Mammary epithelial cell (primary cell): ENCODE results near the gene TAB3.

Experiments
- CTCF ChIP-seq, 2 donors: IDR thresholded peaks in 1 of 2; conservative IDR thresholded peaks in 1 of 2; 2 replicates each; pipeline ENCODE4 v1.5.1; 2011 to 2012; ENCODE audit warnings: inconsistent platforms in 2 of 2, low read length in 2 of 2, mild to moderate bottlenecking in 2 of 2, control low read depth in 1 of 2, low read depth in 1 of 2; ENCODE audit not compliant: insufficient read depth in 1 of 2; ENCODE audit errors: extremely low read depth in 1 of 2
- EZH2 ChIP-seq: IDR thresholded peaks from 2 replicates; pipeline ENCODE4 v1.6.1; 2012; ENCODE audit warnings: low read length, inconsistent platforms, borderline replicate concordance

- no peak for TF ChIP-seq CTCF (conservative IDR thresholded peaks at IDR 0.05 in 1 of 2, IDR thresholded peaks at IDR 0.05 in 1 of 2; ENCODE audit: extremely low read depth in 1 of 2, insufficient read depth in 1 of 2, low read depth in 1 of 2, low read length in 2 of 2)
- no peak for TF ChIP-seq EZH2
These were observed 107.2 kb downstream of the TAB3 start for GRCh38 chrX:30781711-30782444.
